ENCODE measurements around the gene ANXA6. TPM values are rescaled to one million over a fixed set of nuclear protein-coding genes. Genes with fewer than 3 reads are reported as not detected.
A peak's percentile ranks its signal among the peaks of the same experiment; 100 is the strongest.

ANXA6 gene
- total and polyA plus RNA-seq, 10 of the 15 experiments (the other 5 are each of a cell fraction or from before 2014, with no cell fraction given): 44.0 to 571 (median 465) TPM

DNA sequence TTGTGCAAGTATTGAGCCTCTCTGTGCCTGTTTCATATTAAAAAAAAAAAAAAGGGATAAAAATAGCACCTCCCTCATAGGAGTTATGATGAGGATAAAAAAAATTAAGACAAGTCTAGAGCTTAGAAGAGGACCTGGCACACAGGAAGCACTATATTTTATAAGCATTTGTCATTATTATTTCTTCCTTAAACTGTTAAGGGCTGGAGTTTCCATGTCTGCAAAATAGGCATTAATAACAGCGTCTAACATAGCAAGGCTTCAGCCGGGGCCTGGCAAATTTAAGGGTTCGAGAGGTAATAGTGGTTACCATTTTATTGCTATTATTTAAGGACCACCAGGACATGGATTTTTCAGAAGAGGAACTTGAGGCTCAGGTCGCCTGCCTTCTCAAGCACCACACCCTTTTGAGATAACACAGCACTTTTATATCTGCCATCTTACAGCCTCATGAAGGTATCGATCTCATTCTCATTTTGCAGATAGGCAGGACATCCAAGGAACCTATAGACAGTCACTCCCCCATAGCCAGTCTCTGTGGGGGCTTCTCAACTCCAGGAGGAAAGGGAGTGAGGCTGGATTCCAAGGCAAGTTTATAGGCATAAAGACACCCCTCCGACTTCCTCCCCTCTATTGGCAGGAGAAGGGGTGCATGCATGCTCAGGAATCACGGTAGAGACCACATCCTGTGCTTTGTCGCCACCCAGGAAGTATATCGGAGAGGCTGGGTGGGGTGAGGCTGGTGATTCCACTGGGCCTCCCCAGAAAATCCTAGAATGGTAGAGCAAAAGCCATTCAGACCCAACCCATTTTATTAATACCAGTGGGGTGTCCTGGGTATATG is 2.4 kb downstream of the ANXA6 start (continued):
- TF ChIP-seq FOS (IDR thresholded peaks at IDR 0.05; ENCODE audit: borderline replicate concordance, extremely low read depth, insufficient read length) (no peak), SUZ12 (IDR thresholded peaks at IDR 0.05; ENCODE audit: unreplicated experiment) (no peak), MXI1 (IDR thresholded peaks at IDR 0.05; ENCODE audit: low read depth, low read length) (peak; percentile 49; the same call in 1 of the 2 replicates), ZNF217 (IDR thresholded peaks at IDR 0.05) (no peak), LARP7 (IDR thresholded peaks at IDR 0.05) (no peak), NBN (IDR thresholded peaks at IDR 0.05) (no peak), ETV6 (conservative IDR thresholded peaks at IDR 0.05 in 1 of 2, IDR thresholded peaks at IDR 0.05 in 1 of 2; ENCODE audit: borderline replicate concordance in 1 of 2, low read depth in 1 of 2) (0 out of 4 replicates have a peak, but pooled peaks of 1 of the 2 experiments have one; percentile 14), JUND (IDR thresholded peaks at IDR 0.05; ENCODE audit: low read depth, low read length) (no peak), POLR2AphosphoS5 (IDR thresholded peaks at IDR 0.05; ENCODE audit: low read length) (peak; percentile 70; the same call in 1 of the 2 replicates), CUX1 (IDR thresholded peaks at IDR 0.05; ENCODE audit: insufficient replicate concordance, low read depth, low read length) (no peak), FOXM1 (IDR thresholded peaks at IDR 0.05; ENCODE audit: low read depth, low read length) (no peak), DPF2 (IDR thresholded peaks at IDR 0.05) (no peak), HDAC6 (IDR thresholded peaks at IDR 0.05; ENCODE audit: unreplicated experiment) (no peak)
- TF ChIP-seq, protein P1, sequence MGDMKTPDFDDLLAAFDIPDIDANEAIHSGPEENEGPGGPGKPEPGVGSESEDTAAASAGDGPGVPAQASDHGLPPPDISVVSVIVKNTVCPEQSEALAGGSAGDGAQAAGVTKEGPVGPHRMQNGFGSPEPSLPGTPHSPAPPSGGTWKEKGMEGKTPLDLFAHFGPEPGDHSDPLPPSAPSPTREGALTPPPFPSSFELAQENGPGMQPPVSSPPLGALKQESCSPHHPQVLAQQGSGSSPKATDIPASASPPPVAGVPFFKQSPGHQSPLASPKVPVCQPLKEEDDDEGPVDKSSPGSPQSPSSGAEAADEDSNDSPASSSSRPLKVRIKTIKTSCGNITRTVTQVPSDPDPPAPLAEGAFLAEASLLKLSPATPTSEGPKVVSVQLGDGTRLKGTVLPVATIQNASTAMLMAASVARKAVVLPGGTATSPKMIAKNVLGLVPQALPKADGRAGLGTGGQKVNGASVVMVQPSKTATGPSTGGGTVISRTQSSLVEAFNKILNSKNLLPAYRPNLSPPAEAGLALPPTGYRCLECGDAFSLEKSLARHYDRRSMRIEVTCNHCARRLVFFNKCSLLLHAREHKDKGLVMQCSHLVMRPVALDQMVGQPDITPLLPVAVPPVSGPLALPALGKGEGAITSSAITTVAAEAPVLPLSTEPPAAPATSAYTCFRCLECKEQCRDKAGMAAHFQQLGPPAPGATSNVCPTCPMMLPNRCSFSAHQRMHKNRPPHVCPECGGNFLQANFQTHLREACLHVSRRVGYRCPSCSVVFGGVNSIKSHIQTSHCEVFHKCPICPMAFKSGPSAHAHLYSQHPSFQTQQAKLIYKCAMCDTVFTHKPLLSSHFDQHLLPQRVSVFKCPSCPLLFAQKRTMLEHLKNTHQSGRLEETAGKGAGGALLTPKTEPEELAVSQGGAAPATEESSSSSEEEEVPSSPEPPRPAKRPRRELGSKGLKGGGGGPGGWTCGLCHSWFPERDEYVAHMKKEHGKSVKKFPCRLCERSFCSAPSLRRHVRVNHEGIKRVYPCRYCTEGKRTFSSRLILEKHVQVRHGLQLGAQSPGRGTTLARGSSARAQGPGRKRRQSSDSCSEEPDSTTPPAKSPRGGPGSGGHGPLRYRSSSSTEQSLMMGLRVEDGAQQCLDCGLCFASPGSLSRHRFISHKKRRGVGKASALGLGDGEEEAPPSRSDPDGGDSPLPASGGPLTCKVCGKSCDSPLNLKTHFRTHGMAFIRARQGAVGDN (IDR thresholded peaks at IDR 0.05): peak; percentile 71
- TF ChIP-seq, protein P2, sequence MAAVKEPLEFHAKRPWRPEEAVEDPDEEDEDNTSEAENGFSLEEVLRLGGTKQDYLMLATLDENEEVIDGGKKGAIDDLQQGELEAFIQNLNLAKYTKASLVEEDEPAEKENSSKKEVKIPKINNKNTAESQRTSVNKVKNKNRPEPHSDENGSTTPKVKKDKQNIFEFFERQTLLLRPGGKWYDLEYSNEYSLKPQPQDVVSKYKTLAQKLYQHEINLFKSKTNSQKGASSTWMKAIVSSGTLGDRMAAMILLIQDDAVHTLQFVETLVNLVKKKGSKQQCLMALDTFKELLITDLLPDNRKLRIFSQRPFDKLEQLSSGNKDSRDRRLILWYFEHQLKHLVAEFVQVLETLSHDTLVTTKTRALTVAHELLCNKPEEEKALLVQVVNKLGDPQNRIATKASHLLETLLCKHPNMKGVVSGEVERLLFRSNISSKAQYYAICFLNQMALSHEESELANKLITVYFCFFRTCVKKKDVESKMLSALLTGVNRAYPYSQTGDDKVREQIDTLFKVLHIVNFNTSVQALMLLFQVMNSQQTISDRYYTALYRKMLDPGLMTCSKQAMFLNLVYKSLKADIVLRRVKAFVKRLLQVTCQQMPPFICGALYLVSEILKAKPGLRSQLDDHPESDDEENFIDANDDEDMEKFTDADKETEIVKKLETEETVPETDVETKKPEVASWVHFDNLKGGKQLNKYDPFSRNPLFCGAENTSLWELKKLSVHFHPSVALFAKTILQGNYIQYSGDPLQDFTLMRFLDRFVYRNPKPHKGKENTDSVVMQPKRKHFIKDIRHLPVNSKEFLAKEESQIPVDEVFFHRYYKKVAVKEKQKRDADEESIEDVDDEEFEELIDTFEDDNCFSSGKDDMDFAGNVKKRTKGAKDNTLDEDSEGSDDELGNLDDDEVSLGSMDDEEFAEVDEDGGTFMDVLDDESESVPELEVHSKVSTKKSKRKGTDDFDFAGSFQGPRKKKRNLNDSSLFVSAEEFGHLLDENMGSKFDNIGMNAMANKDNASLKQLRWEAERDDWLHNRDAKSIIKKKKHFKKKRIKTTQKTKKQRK (IDR thresholded peaks at IDR 0.05; ENCODE audit: low read depth, low read length): no peak
